ENCODE data around the gene GOLGA8A. TPM values are rescaled to one million over a fixed set of nuclear protein-coding genes. Genes with fewer than 3 reads are reported as not detected.

The GOLGA8A gene
- polyA plus RNA-seq = 10 to 100 TPM; 40.5 to 91.1 TPM

GRCh38 chr15:34437687-34438086 lies at the start of gene GOLGA8A:
Gene GOLGA8A (minus strand): TSS chr15:34437808. CDS start chr15:34389691, 48,117 bp downstream.
- H3K4me1 ChIP-seq (ENCODE audit: control insufficient read depth in 2 of 2, insufficient read depth in 2 of 2, low read length in 1 of 2) = peaks cover 0 to 6% of the 10 kb centered on the region in 2 donors
- no peaks in the 10 kb centered on the region for H3K9me3 ChIP-seq (ENCODE audit: control insufficient read depth in 2 of 2, insufficient read depth in 1 of 2, low read depth in 1 of 2, low read length in 1 of 2)
- peak within 1 kb of the TSS; percentile 23 to 39 for H3K27ac ChIP-seq (ENCODE audit: low read depth in 2 of 2, low read length in 1 of 2)
- H3K27me3 ChIP-seq (ENCODE audit: control insufficient read depth in 1 of 2, insufficient read depth in 2 of 2, low read length in 2 of 2) = no peaks in the 10 kb centered on the region
- WGBS, 2 donors = 0 to 1% methylated on average over 23 to 33 of the region's 33 CpGs
- H3K36me3 ChIP-seq (ENCODE audit: control insufficient read depth in 2 of 2, insufficient read depth in 2 of 2, low read length in 1 of 2) = peaks cover 0 to 5% of the 10 kb centered on the region in 2 donors
- H3K4me3 ChIP-seq (ENCODE audit: low read depth in 1 of 2, low read length in 2 of 2) = peak within 1 kb of the TSS; percentile 70 to 71

DNA sequence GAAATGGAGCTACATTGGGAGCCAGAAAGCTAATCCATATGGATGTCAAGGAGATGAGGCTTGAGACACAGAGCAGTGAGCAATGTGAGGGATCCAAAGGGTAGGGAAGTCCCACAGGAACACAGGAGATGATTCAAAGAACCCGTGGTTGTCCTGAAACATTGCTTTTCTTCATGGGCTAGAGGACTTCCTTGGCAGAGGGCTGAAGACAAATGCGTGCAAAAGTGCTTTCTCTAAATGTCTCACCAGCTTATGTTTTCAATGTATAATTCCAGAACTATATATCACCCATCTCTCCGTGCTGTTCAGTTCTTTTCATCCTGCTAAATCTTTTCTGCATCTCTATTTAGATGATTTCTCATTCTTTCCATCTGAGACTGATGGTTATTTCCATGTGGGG lies 46.0 kb upstream of the GOLGA8A start:
- H3K4me3 ChIP-seq (ENCODE audit: low read depth in 1 of 2, low read length in 2 of 2) = no peak overlapping the region
- H3K27me3 ChIP-seq (ENCODE audit: control insufficient read depth in 1 of 2, insufficient read depth in 2 of 2, low read length in 2 of 2) = no peaks in the 10 kb centered on the region
- no peaks in the 10 kb centered on the region for H3K4me1 ChIP-seq (ENCODE audit: control insufficient read depth in 2 of 2, insufficient read depth in 2 of 2, low read length in 1 of 2)
- H3K9me3 ChIP-seq (ENCODE audit: control insufficient read depth in 2 of 2, insufficient read depth in 1 of 2, low read depth in 1 of 2, low read length in 1 of 2) = no peaks in the 10 kb centered on the region
- WGBS, 2 donors = 72 to 86% methylated on average over 3 of the region's 3 CpGs
- H3K36me3 ChIP-seq (ENCODE audit: control insufficient read depth in 2 of 2, insufficient read depth in 2 of 2, low read length in 1 of 2) = no peaks in the 10 kb centered on the region
- no peak overlapping the region for H3K27ac ChIP-seq (ENCODE audit: low read depth in 2 of 2, low read length in 1 of 2)

DNA sequence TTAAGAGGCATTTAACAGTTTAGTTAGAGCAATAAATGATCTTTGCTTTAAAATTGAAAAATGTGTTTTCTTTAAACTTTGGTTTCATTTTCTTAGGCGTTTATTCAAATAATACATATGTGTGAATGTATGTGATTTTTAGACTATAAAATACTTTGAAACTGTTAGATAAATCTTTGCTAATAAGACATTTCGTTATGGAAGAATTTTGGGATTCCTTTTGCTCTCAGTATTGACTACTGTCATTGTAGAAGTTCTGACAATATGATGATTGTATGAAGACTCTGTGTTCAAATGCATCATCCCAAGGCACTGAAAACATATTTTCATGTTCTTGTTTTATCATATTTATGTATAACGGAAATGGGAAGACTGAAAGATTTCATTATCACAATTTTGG lies 43.8 kb upstream of the GOLGA8A start:
- WGBS, 2 donors = 62 to 75% methylated on average over 3 of the region's 3 CpGs
- no peaks in the 10 kb centered on the region for H3K27me3 ChIP-seq (ENCODE audit: control insufficient read depth in 1 of 2, insufficient read depth in 2 of 2, low read length in 2 of 2)
- H3K27ac ChIP-seq (ENCODE audit: low read depth in 2 of 2, low read length in 1 of 2) = no peak overlapping the region
- H3K9me3 ChIP-seq (ENCODE audit: control insufficient read depth in 2 of 2, insufficient read depth in 1 of 2, low read depth in 1 of 2, low read length in 1 of 2) = no peaks in the 10 kb centered on the region
- H3K4me3 ChIP-seq (ENCODE audit: low read depth in 1 of 2, low read length in 2 of 2) = no peak overlapping the region
- H3K36me3 ChIP-seq (ENCODE audit: control insufficient read depth in 2 of 2, insufficient read depth in 2 of 2, low read length in 1 of 2) = no peaks in the 10 kb centered on the region
- H3K4me1 ChIP-seq (ENCODE audit: control insufficient read depth in 2 of 2, insufficient read depth in 2 of 2, low read length in 1 of 2) = no peaks in the 10 kb centered on the region

- H3K4me3 ChIP-seq (ENCODE audit: low read depth in 1 of 2, low read length in 2 of 2) = no peak overlapping the region
- H3K36me3 ChIP-seq (ENCODE audit: control insufficient read depth in 2 of 2, insufficient read depth in 2 of 2, low read length in 1 of 2) = no peaks in the 10 kb centered on the region
- no peaks in the 10 kb centered on the region for H3K27me3 ChIP-seq (ENCODE audit: control insufficient read depth in 1 of 2, insufficient read depth in 2 of 2, low read length in 2 of 2)
- no peak overlapping the region for H3K27ac ChIP-seq (ENCODE audit: low read depth in 2 of 2, low read length in 1 of 2)
- WGBS, 2 donors = 55 to 56% methylated on average over 1 of the region's 1 CpG
- no peaks in the 10 kb centered on the region for H3K9me3 ChIP-seq (ENCODE audit: control insufficient read depth in 2 of 2, insufficient read depth in 1 of 2, low read depth in 1 of 2, low read length in 1 of 2)
- no peaks in the 10 kb centered on the region for H3K4me1 ChIP-seq (ENCODE audit: control insufficient read depth in 2 of 2, insufficient read depth in 2 of 2, low read length in 1 of 2)
Observed at GRCh38 chr15:34473840-34474239, 36.2 kb upstream of the GOLGA8A start.

DNA sequence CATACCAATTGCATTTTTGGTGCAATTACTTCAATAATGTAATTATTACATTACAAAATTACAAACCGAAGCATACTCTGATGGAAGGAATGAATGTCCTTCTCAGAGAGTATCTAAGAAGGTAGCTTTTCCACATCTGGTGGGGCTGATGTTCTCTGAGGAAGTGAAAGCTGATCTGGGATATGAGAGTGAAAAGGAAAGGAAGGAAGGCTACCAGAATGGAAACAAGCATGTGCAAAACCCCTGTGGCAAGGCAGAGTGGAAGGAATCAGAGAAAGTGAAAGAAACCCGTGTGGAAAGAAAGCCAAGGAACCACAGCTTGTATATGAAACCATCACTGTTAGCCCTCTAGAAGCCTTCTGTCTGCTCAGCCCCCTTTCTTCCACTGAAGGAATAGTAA lies 35.3 kb upstream of the GOLGA8A start:
- Histone ChIP-seq H3K4me3 (ENCODE audit: low read depth in 1 of 2, low read length in 2 of 2) (no peak overlapping the region), H3K4me1 (ENCODE audit: control insufficient read depth in 2 of 2, insufficient read depth in 2 of 2, low read length in 1 of 2) (no peaks in the 10 kb centered on the region), H3K9me3 (ENCODE audit: control insufficient read depth in 2 of 2, insufficient read depth in 1 of 2, low read depth in 1 of 2, low read length in 1 of 2) (no peaks in the 10 kb centered on the region), H3K27me3 (ENCODE audit: control insufficient read depth in 1 of 2, insufficient read depth in 2 of 2, low read length in 2 of 2) (no peaks in the 10 kb centered on the region), H3K27ac (ENCODE audit: low read depth in 2 of 2, low read length in 1 of 2) (no peak overlapping the region), H3K36me3 (ENCODE audit: control insufficient read depth in 2 of 2, insufficient read depth in 2 of 2, low read length in 1 of 2) (no peaks in the 10 kb centered on the region)
- WGBS, 2 donors = 52 to 62% methylated on average over 2 of the region's 2 CpGs

GRCh38 chr15:34470892-34471291 lies 33.3 kb upstream of the GOLGA8A start:
- 18 to 30% methylated on average over 1 of the region's 1 CpG for WGBS, 2 donors
- Histone ChIP-seq H3K4me3 (ENCODE audit: low read depth in 1 of 2, low read length in 2 of 2) (no peak overlapping the region), H3K27ac (ENCODE audit: low read depth in 2 of 2, low read length in 1 of 2) (no peak overlapping the region), H3K4me1 (ENCODE audit: control insufficient read depth in 2 of 2, insufficient read depth in 2 of 2, low read length in 1 of 2) (no peaks in the 10 kb centered on the region), H3K27me3 (ENCODE audit: control insufficient read depth in 1 of 2, insufficient read depth in 2 of 2, low read length in 2 of 2) (no peaks in the 10 kb centered on the region), H3K36me3 (ENCODE audit: control insufficient read depth in 2 of 2, insufficient read depth in 2 of 2, low read length in 1 of 2) (no peaks in the 10 kb centered on the region), H3K9me3 (ENCODE audit: control insufficient read depth in 2 of 2, insufficient read depth in 1 of 2, low read depth in 1 of 2, low read length in 1 of 2) (no peaks in the 10 kb centered on the region)

GRCh38 chr15:34470091-34470490 lies 32.5 kb upstream of the GOLGA8A start:
- WGBS, 2 donors = 73 to 74% methylated on average over 3 of the region's 3 CpGs
- H3K27ac ChIP-seq (ENCODE audit: low read depth in 2 of 2, low read length in 1 of 2) = no peak overlapping the region
- no peaks in the 10 kb centered on the region for H3K4me1 ChIP-seq (ENCODE audit: control insufficient read depth in 2 of 2, insufficient read depth in 2 of 2, low read length in 1 of 2)
- no peaks in the 10 kb centered on the region for H3K36me3 ChIP-seq (ENCODE audit: control insufficient read depth in 2 of 2, insufficient read depth in 2 of 2, low read length in 1 of 2)
- H3K9me3 ChIP-seq (ENCODE audit: control insufficient read depth in 2 of 2, insufficient read depth in 1 of 2, low read depth in 1 of 2, low read length in 1 of 2) = no peaks in the 10 kb centered on the region
- H3K27me3 ChIP-seq (ENCODE audit: control insufficient read depth in 1 of 2, insufficient read depth in 2 of 2, low read length in 2 of 2) = no peaks in the 10 kb centered on the region
- no peak overlapping the region for H3K4me3 ChIP-seq (ENCODE audit: low read depth in 1 of 2, low read length in 2 of 2)

- no peaks in the 10 kb centered on the region for H3K4me1 ChIP-seq (ENCODE audit: control insufficient read depth in 2 of 2, insufficient read depth in 2 of 2, low read length in 1 of 2)
- no peaks in the 10 kb centered on the region for H3K9me3 ChIP-seq (ENCODE audit: control insufficient read depth in 2 of 2, insufficient read depth in 1 of 2, low read depth in 1 of 2, low read length in 1 of 2)
- WGBS, 2 donors = 49 to 56% methylated on average over 1 of the region's 1 CpG
- H3K36me3 ChIP-seq (ENCODE audit: control insufficient read depth in 2 of 2, insufficient read depth in 2 of 2, low read length in 1 of 2) = no peaks in the 10 kb centered on the region
- no peak overlapping the region for H3K4me3 ChIP-seq (ENCODE audit: low read depth in 1 of 2, low read length in 2 of 2)
- no peaks in the 10 kb centered on the region for H3K27me3 ChIP-seq (ENCODE audit: control insufficient read depth in 1 of 2, insufficient read depth in 2 of 2, low read length in 2 of 2)
- H3K27ac ChIP-seq (ENCODE audit: low read depth in 2 of 2, low read length in 1 of 2) = no peak overlapping the region
Observed at GRCh38 chr15:34461730-34462129, 24.1 kb upstream of the GOLGA8A start.

DNA sequence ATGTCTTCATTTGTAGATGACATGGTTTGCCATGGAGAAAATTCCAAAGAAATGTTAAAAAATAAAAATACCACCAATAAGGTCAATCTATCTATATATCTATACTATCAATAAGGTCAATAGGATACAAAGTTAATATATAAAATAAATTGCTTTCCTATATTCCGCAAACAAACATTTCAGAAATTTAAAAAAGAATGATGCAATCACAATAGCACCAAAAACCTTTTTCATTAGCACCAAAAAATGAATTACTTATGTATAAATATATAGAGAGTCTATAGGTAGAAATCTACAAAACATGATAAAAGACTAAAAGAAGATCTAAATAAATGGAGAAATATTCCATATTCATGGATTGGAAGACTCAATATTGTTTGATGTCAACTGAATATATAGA lies 22.8 kb upstream of the GOLGA8A start:
- H3K9me3 ChIP-seq (ENCODE audit: control insufficient read depth in 2 of 2, insufficient read depth in 1 of 2, low read depth in 1 of 2, low read length in 1 of 2) = no peaks in the 10 kb centered on the region
- H3K4me3 ChIP-seq (ENCODE audit: low read depth in 1 of 2, low read length in 2 of 2) = no peak overlapping the region
- no peaks in the 10 kb centered on the region for H3K36me3 ChIP-seq (ENCODE audit: control insufficient read depth in 2 of 2, insufficient read depth in 2 of 2, low read length in 1 of 2)
- 89 to 96% methylated on average over 1 of the region's 1 CpG for WGBS, 2 donors
- H3K27ac ChIP-seq (ENCODE audit: low read depth in 2 of 2, low read length in 1 of 2) = no peak overlapping the region
- H3K4me1 ChIP-seq (ENCODE audit: control insufficient read depth in 2 of 2, insufficient read depth in 2 of 2, low read length in 1 of 2) = no peaks in the 10 kb centered on the region
- H3K27me3 ChIP-seq (ENCODE audit: control insufficient read depth in 1 of 2, insufficient read depth in 2 of 2, low read length in 2 of 2) = no peaks in the 10 kb centered on the region

- H3K27ac ChIP-seq (ENCODE audit: low read depth in 2 of 2, low read length in 1 of 2) = no peak overlapping the region
- no peaks in the 10 kb centered on the region for H3K27me3 ChIP-seq (ENCODE audit: control insufficient read depth in 1 of 2, insufficient read depth in 2 of 2, low read length in 2 of 2)
- no peak overlapping the region for H3K4me3 ChIP-seq (ENCODE audit: low read depth in 1 of 2, low read length in 2 of 2)
- no peaks in the 10 kb centered on the region for H3K9me3 ChIP-seq (ENCODE audit: control insufficient read depth in 2 of 2, insufficient read depth in 1 of 2, low read depth in 1 of 2, low read length in 1 of 2)
- no peaks in the 10 kb centered on the region for H3K4me1 ChIP-seq (ENCODE audit: control insufficient read depth in 2 of 2, insufficient read depth in 2 of 2, low read length in 1 of 2)
- H3K36me3 ChIP-seq (ENCODE audit: control insufficient read depth in 2 of 2, insufficient read depth in 2 of 2, low read length in 1 of 2) = no peaks in the 10 kb centered on the region
- WGBS, 2 donors = 68 to 78% methylated on average over 9 of the region's 9 CpGs
Observed at GRCh38 chr15:34456658-34457057, 19.1 kb upstream of the GOLGA8A start.

Data from esophagus (tissue), 2 donors.